HG03108 (cell line): Measurements from ENCODE around the gene GARIN6.
"Not testable (repeated sequence)": the region's sequence is repeated elsewhere in the genome, so short reads cannot be mapped to it uniquely, and the experiment has no call there.

Source experiments
- ATAC-seq: cut with Tn5 transposase; IDR thresholded peaks from one replicate; pipeline ENCODE4 v1.9.1; 2021; ENCODE audit warnings: moderate library complexity; ENCODE audit not compliant: unreplicated experiment

Gene GARIN6

GRCh38 chr12:99647453-99647852 lies at the start of gene GARIN6:
GARIN6 (plus strand) TSS chr12:99647753; CDS start chr12:99648175, 422 bp downstream.
- ATAC-seq: no peak

- no peak for ATAC-seq
Measured at GRCh38 chr12:99598785-99599184, 48.8 kb upstream of the GARIN6 start.

DNA sequence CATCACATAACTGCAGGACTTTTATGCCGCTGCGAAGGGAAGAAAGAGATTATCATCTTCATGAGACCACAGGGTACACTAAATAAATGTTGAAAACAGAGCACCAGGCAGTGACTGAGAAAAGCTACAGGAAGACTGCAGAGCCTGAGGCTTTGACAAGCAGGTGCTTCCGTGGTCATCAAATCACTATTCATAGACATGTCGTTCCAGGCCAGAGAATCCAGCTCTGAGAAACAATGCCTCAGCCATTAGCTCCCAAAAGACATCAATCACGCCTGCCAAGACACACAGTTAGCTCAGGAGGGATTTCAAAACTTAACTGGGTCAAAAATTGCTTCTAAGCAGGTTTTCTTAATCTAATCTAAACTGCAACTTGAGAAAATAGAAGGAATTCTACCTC lies 47.2 kb upstream of the GARIN6 start:
- peak; percentile 92 for ATAC-seq

DNA sequence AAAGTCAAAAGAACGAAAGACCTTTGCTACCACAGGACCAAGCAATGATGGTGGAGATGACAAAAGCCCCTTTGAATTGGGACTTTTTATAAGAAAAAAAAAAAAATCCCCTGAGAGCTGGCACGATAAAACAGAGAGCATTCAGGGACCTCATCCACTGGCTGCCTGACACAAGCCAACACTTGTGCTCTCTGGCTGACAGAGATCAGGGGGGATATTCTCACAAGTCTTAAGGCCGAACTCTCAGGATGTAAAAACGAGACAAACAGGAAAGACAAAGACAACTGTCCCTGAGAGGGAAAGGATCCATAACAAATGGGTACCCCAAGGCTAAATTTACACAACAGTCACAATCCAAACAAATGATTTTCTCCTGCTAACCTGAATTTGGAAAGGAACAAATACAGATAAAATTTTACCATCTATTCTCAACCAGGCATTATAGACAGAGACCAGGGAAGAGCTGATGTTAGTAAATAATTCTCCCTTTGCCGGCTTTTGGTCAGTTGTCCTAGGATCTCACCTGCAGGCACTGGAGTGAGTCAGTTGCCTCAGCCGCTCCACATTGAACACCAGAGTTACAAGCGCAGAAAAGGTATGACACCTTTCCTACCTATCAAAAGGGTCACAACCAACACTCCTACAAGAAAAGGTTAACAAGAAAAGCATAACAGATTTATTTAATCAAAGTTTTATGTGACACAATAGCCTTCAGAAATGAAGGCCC lies 37.9 kb upstream of the GARIN6 start:
- ATAC-seq: no peak

- no peak for ATAC-seq
Measured at GRCh38 chr12:99611117-99611516, 36.4 kb upstream of the GARIN6 start.

DNA sequence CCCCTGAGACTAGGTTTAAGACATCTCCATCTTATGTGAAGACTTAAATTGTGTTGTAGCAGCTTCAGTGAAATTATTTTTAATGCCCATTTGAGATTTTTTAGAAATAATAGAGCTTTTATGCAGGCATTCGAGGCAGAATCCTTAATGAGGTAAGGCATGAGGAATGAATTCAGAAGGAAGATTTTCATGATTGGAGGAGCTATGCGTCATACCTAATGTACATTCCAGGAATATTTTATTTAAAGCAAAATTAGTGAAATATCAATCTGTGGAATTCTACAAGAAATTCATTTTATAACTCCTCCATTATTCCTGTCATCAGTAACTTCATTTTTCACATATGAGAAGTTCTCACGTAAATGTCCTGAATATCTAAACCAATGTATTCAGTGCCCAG lies 36.0 kb upstream of the GARIN6 start:
- no peak for ATAC-seq

GRCh38 chr12:99618657-99619056 lies 28.9 kb upstream of the GARIN6 start:
- no peak for ATAC-seq

- peak; percentile 83 for ATAC-seq
Measured at GRCh38 chr12:99619389-99620158, 28.0 kb upstream of the GARIN6 start.

GRCh38 chr12:99620159-99620479 lies 27.4 kb upstream of the GARIN6 start:
- no peak for ATAC-seq

- ATAC-seq: not testable (repeated sequence)
Measured at GRCh38 chr12:99624591-99624990, 23.0 kb upstream of the GARIN6 start.

DNA sequence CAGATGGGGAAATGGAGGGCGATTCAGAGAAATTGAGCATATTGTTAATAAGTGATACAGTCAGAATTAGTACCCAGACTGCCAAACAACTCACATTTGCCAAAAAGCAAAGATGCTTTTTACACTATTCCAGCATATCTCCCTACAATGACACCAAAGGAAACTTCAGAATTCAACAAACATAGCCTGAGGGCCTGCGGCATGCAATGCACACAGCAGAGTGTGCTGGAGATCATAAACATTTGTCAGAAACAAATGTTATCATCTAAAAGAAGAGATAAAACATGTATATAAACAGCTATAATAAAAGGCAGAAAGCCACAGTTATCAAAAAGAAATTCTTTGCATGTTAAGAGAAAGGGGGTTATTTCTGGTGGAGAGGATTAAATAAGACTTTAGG lies 20.1 kb upstream of the GARIN6 start:
- ATAC-seq: no peak

GRCh38 chr12:99644629-99645028 lies 2.9 kb upstream of the GARIN6 start:
- ATAC-seq: no peak

GRCh38 chr12:99648183-99648582 lies 630 bp downstream of the GARIN6 start:
- ATAC-seq: no peak

GRCh38 chr12:99649551-99649950 lies 2.0 kb downstream of the GARIN6 start:
- no peak for ATAC-seq

DNA sequence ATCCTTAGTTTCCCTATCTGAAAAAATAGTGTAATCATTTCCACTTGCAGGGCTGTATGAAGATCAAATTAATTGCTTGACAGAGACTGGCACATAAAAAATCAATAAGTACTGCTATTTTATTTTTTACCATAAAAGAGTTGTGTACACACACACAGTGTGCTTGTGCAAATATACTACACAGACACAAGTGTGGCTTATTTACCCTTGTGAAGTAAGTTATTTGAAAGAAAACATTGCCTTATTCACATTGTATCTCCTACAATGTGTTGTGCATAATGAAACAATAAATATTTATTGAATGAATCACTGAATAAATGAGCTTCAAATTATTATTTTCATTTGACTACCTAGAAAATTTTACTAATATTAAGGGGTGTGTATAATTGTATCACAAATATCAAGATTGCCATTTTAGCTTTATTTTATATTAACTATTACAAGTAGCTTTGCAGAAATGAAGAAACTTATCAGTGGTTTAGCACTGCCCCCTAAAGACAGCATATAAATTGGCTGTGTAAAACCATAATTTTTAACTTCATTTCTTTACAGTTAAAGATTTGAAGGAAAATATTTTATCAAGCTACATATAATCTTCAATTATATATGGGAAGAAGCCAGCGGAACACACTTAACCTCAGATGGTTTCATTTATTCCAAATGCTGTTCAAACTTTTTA lies 11.3 kb downstream of the GARIN6 start:
- ATAC-seq: no peak

DNA sequence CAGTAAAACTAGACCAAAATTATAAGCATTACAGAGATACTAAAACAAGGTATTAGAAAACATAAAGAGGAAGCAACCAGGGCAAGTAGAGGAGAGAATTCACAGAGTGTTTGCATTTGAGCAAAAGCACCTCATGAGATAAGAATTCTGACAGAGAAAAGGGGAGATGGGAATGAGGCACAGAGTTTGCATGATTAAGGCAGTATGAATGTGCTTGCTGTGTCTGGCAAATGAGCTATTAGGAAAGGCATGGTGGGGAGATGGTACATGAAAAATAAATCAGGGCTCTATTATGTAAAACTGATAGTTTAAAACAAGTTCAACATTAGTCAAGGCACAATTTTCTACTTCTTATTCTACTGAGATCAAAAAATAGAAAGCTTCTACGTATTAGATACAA lies 23.1 kb downstream of the GARIN6 start:
- no peak for ATAC-seq

GRCh38 chr12:99680276-99680675 lies 32.7 kb downstream of the GARIN6 start:
- ATAC-seq: no peak

DNA sequence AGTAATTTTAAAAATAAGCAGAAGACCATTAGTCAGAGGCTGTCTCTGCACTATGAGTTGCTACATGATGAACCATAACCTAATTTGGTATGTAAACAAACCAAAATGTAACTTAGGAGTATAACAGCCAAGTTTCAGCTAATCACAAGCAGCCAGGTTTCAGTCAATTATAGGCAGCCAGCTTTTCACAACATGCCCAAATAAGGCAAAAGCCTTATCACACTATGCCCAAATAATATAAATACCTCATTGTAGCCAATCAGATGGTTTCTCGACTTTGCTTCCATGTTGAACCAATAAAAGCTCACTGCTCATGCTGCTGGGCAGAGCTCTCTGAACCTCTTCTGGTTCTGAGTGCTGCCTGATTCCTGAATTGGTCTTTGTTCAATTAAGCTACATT lies 38.6 kb downstream of the GARIN6 start:
- no peak for ATAC-seq

DNA sequence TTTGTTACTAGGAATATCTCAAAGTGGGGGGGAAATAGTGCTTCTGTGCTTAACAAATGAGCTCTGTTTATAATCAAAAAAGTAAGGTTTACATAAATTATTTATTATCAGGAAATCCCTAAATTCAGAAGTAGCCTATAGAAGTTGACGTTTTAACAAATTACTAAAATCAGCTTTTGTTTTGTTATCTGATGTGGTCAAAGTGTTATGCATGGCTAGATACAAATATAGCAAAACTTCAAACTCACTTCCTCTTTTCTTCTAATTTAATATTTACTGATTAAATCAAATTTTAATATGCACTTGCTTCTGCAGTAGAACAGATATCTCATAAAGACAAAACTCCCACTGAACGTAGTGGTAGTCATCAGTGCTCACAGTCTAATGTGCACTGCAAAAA lies 47.5 kb downstream of the GARIN6 start:
- no peak for ATAC-seq
